Astrocyte of the cerebellum (primary cell): ENCODE results near the gene PSMB2.

Experiments
- DNase-seq: peaks from one replicate; pipeline ENCODE4 v3.0.0-alpha.2; 2011; ENCODE audit warnings: low read depth
- H3K4me3 ChIP-seq: 2 replicates; pipeline ENCODE4 v1.5.1; 2011; ENCODE audit warnings: mild to moderate bottlenecking, low read depth, low read length, moderate library complexity
- in situ Hi-C: cut with HindIII; loops from 2 replicates; pipeline ENCODE4 v1.10.0; 2017; ENCODE audit warnings: low sequenced_read_pairs
- TF ChIP-seq, protein P1 (sequence below): IDR thresholded peaks from 2 replicates; pipeline ENCODE4 v1.5.1; 2012; ENCODE audit warnings: low read length, low read depth, moderate library complexity, mild to moderate bottlenecking; ENCODE audit errors: missing control alignments

The PSMB2 gene

DNA sequence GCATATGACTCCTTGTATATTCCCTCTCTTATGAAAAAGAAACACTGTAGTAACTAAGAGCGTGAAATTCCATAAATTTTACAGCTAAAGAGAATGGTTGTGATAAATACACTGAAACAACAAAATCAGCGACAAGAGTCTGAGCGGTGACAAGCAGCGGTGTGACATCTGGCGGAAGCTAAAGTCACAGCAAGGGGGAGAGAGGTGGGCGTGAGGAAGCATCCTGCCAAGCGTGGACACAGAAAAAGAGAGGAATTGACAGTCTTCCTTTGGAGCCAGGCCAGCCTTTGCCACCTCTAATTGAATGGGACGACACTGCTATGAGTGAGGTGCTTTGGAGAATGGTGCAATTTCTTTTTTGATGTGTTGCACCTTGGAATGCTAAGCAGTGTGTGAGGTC is 25.9 kb downstream of the PSMB2 start:
- H3K4me3 ChIP-seq, result no peak overlapping the region
- TF ChIP-seq, protein P1, sequence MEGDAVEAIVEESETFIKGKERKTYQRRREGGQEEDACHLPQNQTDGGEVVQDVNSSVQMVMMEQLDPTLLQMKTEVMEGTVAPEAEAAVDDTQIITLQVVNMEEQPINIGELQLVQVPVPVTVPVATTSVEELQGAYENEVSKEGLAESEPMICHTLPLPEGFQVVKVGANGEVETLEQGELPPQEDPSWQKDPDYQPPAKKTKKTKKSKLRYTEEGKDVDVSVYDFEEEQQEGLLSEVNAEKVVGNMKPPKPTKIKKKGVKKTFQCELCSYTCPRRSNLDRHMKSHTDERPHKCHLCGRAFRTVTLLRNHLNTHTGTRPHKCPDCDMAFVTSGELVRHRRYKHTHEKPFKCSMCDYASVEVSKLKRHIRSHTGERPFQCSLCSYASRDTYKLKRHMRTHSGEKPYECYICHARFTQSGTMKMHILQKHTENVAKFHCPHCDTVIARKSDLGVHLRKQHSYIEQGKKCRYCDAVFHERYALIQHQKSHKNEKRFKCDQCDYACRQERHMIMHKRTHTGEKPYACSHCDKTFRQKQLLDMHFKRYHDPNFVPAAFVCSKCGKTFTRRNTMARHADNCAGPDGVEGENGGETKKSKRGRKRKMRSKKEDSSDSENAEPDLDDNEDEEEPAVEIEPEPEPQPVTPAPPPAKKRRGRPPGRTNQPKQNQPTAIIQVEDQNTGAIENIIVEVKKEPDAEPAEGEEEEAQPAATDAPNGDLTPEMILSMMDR, result no peak
- in situ Hi-C loops, result no loop called here
- no peak for DNase-seq

DNA sequence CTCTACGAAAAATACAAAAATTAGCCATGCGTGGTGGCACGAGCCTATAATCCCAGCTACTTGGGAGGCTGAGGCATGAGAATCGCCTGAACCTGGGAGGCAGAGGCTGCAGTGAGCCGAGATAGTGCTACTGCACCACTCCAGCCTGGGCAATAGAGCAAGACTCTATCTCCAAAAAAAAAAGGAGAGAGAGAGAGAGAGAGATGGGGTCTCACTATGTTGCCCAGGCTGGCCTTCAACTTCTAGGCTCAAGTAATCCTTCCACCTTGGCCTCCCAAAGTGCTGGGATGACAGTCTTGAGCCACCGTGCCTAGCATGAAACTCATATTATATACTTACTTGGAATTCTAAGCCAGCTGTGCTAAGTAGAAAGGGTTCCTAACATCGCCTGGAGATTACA is 29.7 kb downstream of the PSMB2 start:
- no peak overlapping the region for H3K4me3 ChIP-seq
- TF ChIP-seq, protein P1, result no peak
- DNase-seq, result no peak
- in situ Hi-C loops, result no loop called here

DNA sequence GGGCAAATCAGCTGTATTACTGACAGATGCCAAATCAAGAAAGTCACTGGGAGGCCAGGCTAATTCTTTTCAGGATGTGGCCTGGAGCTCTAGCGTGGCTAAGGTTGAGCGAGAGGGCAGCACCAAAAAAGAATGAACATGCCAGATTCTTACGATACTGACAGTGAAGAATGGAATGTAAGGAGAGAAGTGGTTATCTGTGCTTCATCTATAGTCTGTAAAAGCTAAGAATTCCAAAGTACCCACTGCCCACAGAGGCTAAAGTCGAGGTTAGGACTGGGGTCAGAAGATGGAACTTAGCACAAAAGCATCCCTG is 35.5 kb downstream of the PSMB2 start:
- in situ Hi-C loops, result no loop called here
- TF ChIP-seq, protein P1, result no peak
- DNase-seq, result peak; percentile 12

DNA sequence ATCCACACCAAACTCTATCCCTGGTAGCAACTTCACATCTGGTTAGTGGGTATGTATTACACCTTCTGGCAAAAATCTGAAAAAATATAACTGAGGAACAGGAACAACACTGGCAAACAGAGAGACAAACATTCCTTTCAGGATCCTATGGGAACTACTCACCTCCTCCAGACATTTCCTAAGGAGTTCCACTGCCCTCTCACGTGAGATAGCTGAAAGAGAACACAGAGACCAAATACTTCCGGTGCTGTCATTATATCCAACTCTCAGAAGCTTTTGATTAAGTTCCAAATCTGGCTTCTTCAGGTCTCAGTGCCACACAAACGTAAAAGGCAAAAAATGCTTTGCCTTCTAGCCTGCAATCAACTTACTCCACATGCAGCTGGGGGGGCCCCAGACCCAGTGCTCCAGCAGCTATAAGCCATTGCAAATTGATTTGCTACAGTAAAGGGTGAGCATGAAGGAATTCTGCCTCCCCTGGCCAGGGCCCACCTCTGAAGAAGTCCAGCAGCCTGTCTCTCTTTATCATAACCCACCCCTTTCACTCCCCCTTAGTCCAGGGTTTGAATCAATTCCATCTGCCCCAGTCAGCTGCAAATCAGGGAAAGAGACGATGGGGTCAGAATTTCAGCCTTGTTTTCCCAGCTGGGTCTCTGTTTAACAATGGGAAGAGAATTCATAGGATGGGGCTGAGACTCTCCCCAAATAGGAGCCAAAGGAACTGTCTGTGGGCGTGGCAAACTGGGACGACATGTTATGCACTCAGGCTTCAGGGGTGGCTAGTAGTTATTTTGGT is 36.1 kb downstream of the PSMB2 start:
- DNase-seq, result peak; percentile 55
- in situ Hi-C loops, result no loop called here
- TF ChIP-seq, protein P1, result no peak
- H3K4me3 ChIP-seq, result peak overlapping the region; percentile 0

More for the DNA sequence above, 35.5 kb downstream of the PSMB2 start:
- peak overlapping the region; percentile 0 for H3K4me3 ChIP-seq

DNA sequence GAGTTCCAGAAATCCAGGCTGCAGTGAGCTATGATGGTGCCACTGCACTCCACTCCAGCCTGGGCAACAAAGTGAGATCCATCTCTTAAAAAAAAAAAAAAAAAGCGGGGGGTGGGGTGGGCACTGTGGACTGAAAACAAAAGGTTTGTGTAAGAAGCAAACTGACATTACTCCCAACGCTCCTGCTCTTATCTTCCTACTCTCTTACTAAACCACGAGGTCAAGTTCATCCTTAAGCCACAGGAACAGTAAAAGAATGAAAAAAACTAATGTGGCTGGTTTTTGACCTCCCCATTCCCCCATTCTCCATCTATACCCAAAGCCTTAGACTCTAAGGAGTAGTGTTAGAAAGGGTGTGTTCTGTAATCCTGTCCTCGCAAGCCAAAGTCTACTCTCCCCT is 37.4 kb downstream of the PSMB2 start:
- no peak for DNase-seq
- no peak overlapping the region for H3K4me3 ChIP-seq
- TF ChIP-seq, protein P1, result no peak
- in situ Hi-C loops, result no loop called here

DNA sequence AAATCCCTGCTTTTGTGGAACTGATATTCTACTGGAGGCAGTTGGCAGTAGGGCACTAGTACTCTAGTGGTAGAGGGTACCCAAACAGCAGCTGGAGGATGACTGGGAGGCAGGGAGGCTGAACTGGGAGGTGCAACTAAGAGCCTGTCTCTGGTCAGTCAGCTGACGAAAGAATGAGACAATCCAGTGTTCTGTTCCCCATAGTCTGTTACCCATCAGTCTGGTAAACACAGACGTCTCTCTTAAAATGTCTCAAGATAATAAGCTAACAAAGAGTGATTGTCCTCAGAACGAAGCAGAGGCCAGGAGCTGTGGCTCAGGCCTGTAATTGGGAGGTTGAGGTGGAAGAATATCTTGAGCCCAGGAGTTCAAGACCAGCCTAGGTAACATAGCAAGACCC is 37.9 kb downstream of the PSMB2 start:
- no peak for DNase-seq
- in situ Hi-C loops, result no loop called here
- TF ChIP-seq, protein P1, result no peak
- no peak overlapping the region for H3K4me3 ChIP-seq
